Fibroblast of villous mesenchyme (primary cell): ENCODE measurements around the gene RRP12. TPM values are rescaled to one million over a fixed set of nuclear protein-coding genes. Genes with fewer than 3 reads are reported as not detected.

Experiments used
- DNase-seq: peaks from one replicate; pipeline ENCODE4 v3.0.0-alpha.2; 2010; ENCODE audit warnings: low read depth
- H3K4me3 ChIP-seq: 2 replicates; pipeline ENCODE4 v1.5.1; 2011; ENCODE audit warnings: low read depth, mild to moderate bottlenecking, low read length
- CTCF ChIP-seq: IDR thresholded peaks from 2 replicates; pipeline ENCODE4 v1.5.1; 2012; ENCODE audit warnings: low read depth, mild to moderate bottlenecking, low read length; ENCODE audit not compliant: insufficient read depth
- total RNA-seq: library from RNA; depleted of rRNA; stranded (reverse); fragments of >200 nt; gene quantifications from 2 replicates; pipeline ENCODE4 v1.2.3, GENCODE V29; 2012

The RRP12 gene
- total RNA-seq, 1 donor = 25.5 TPM

- no peak for DNase-seq
- no peak overlapping the region for H3K4me3 ChIP-seq
- no peak for TF ChIP-seq CTCF
Observed at GRCh38 chr10:97396056-97396455, 5.1 kb downstream of the RRP12 start.

- no peak for TF ChIP-seq CTCF
- H3K4me3 ChIP-seq = no peak overlapping the region
- no peak for DNase-seq
Observed at GRCh38 chr10:97393034-97393573, 8.0 kb downstream of the RRP12 start.

DNA sequence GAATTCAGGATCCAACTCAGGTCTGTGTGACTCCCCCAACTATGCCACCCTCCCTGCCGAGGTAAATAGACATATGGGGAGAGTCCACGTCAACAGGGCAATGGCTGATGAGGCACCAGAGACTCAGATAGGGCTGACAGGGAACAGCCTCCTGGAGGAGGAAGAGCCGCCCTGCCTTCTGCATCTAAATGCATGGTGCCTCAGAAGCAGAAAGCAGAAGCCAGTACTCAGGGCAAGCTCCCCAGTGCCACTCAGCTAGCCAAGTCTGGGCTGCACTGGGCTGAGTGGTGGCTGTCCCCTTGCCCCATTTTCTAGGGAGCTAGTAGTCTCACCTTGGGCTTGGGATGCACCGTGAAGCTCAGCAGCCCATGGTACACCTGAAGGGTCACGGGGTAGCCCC is 11.0 kb downstream of the RRP12 start:
- no peak overlapping the region for H3K4me3 ChIP-seq
- no peak for DNase-seq
- TF ChIP-seq CTCF = no peak

DNA sequence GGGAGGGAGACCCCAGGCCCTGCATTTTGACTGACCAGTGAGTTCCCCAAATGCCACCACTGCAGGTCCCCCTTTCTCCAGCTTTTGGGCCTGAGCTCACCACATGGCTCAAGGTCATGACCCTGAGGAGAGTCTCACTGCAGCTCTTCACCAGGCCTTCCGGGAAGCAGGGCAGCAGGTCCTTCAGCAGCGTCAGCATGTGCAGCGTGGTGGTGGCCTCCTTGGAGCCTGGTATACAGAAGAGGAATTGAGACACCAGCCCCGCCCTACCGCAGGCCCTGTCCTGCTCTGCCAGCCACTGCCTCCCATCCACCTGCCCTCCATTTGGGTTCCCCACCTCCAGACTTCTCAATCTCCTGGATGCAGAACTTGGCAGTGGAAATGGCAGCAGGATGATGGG is 13.0 kb downstream of the RRP12 start:
- no peak overlapping the region for H3K4me3 ChIP-seq
- TF ChIP-seq CTCF = no peak
- no peak for DNase-seq

GRCh38 chr10:97385565-97385964 is 15.6 kb downstream of the RRP12 start:
- TF ChIP-seq CTCF = no peak
- no peak for DNase-seq
- H3K4me3 ChIP-seq = no peak overlapping the region

GRCh38 chr10:97384641-97385040 is 16.5 kb downstream of the RRP12 start:
- no peak for TF ChIP-seq CTCF
- H3K4me3 ChIP-seq = no peak overlapping the region
- DNase-seq = no peak

GRCh38 chr10:97384156-97384555 is 17.0 kb downstream of the RRP12 start:
- TF ChIP-seq CTCF = no peak
- no peak overlapping the region for H3K4me3 ChIP-seq
- DNase-seq = no peak
